Keratinocyte (primary cell): Measurements from ENCODE around the gene DMD.

Experiments
- CTCF ChIP-seq, 3 experiments: IDR thresholded peaks in 1 of 3; conservative IDR thresholded peaks in 1 of 3; optimal IDR thresholded peaks in 1 of 3; 2 replicates in 2 of 3; 3 replicates in 1 of 3; pipeline versions ENCODE3 to v1.5.1; 2011; ENCODE audit warnings: low read length in 3 of 3, mild to moderate bottlenecking in 3 of 3, moderate library complexity in 2 of 3, control low read depth in 1 of 3, inconsistent platforms in 1 of 3; ENCODE audit not compliant: insufficient read depth in 2 of 3; ENCODE audit errors: extremely low read depth in 1 of 3
- EZH2 ChIP-seq: IDR thresholded peaks from one replicate; pipeline ENCODE4 v1.6.1; 2012; ENCODE audit warnings: inconsistent platforms, mild to moderate bottlenecking, low read length, moderate library complexity

GRCh38 chrX:31449965-31450364 lies 1761.4 kb downstream of the DMD start:
- TF ChIP-seq CTCF (optimal IDR thresholded peaks at IDR 0.05 in 1 of 3, IDR thresholded peaks at IDR 0.05 in 1 of 3, conservative IDR thresholded peaks at IDR 0.05 in 1 of 3; ENCODE audit: extremely low read depth in 1 of 3, insufficient read depth in 2 of 3, low read length in 3 of 3) (no peak), EZH2 (no peak)
